ENCODE data around the gene ADAT3.

The ADAT3 gene

GRCh38 chr19:1942934-1943555, 37.8 kb downstream of the ADAT3 start:
- TF ChIP-seq CTCF (IDR thresholded peaks at IDR 0.05; ENCODE audit: low read depth, low read length, missing control alignments): no peak
- H3K4me3 ChIP-seq (replicated peaks; ENCODE audit: low read depth, low read length): peak overlapping the region; percentile 60
- no peak for DNase-seq (ENCODE audit: extremely low read depth, low read depth)

- no peak for TF ChIP-seq CTCF (IDR thresholded peaks at IDR 0.05; ENCODE audit: low read depth, low read length, missing control alignments)
- peak overlapping the region; percentile 60 for H3K4me3 ChIP-seq (replicated peaks; ENCODE audit: low read depth, low read length)
- no peak for DNase-seq (ENCODE audit: extremely low read depth, low read depth)
Observed at GRCh38 chr19:1943661-1944087, 38.5 kb downstream of the ADAT3 start.

- no peak overlapping the region for H3K4me3 ChIP-seq (replicated peaks; ENCODE audit: low read depth, low read length)
- no peak for TF ChIP-seq CTCF (IDR thresholded peaks at IDR 0.05; ENCODE audit: low read depth, low read length, missing control alignments)
- no peak for DNase-seq (ENCODE audit: extremely low read depth, low read depth)
Observed at GRCh38 chr19:1944088-1944915, 39.1 kb downstream of the ADAT3 start.

GRCh38 chr19:1944916-1945561, 39.8 kb downstream of the ADAT3 start:
- no peak for TF ChIP-seq CTCF (IDR thresholded peaks at IDR 0.05; ENCODE audit: low read depth, low read length, missing control alignments)
- H3K4me3 ChIP-seq (replicated peaks; ENCODE audit: low read depth, low read length): no peak overlapping the region
- DNase-seq (ENCODE audit: extremely low read depth, low read depth): no peak

- TF ChIP-seq CTCF (IDR thresholded peaks at IDR 0.05; ENCODE audit: low read depth, low read length, missing control alignments): peak; percentile 55
- no peak overlapping the region for H3K4me3 ChIP-seq (replicated peaks; ENCODE audit: low read depth, low read length)
- DNase-seq (ENCODE audit: extremely low read depth, low read depth): no peak
Observed at GRCh38 chr19:1945899-1946298, 40.7 kb downstream of the ADAT3 start.

GRCh38 chr19:1947651-1948209, 42.5 kb downstream of the ADAT3 start:
- TF ChIP-seq CTCF (IDR thresholded peaks at IDR 0.05; ENCODE audit: low read depth, low read length, missing control alignments): no peak
- no peak for DNase-seq (ENCODE audit: extremely low read depth, low read depth)
- H3K4me3 ChIP-seq (replicated peaks; ENCODE audit: low read depth, low read length): no peak overlapping the region

All from HFF-Myc (cell line).